Lower leg skin (tissue), 4 donors: ENCODE results near the gene DNAH7. TPM values are rescaled to one million over a fixed set of nuclear protein-coding genes. Genes with fewer than 3 reads are reported as not detected.
A peak's percentile ranks its signal among the peaks of the same experiment; 100 is the strongest.

Experiments used
- DNase-seq, 2 donors: peaks; one replicate each; pipeline ENCODE4 v3.0.0-alpha.2; 2019; ENCODE audit warnings: low spot score in 2 of 2
- H3K4me3 ChIP-seq: fragments of 200-600 bp; sonication (generic); 2 replicates; pipeline ENCODE4 v1.5.1; 2017; ENCODE audit warnings: mild to moderate bottlenecking, low read depth; ENCODE audit not compliant: poor library complexity, severe bottlenecking
- CTCF ChIP-seq, 3 donors: fragments of 450-650 bp; IDR thresholded peaks; one replicate each; pipeline ENCODE4 v1.5.1; 2016; ENCODE audit warnings: antibody characterized with exemption in 3 of 3, mild to moderate bottlenecking in 3 of 3, moderate library complexity in 2 of 3
- POLR2A ChIP-seq, 2 donors: fragments of 450-650 bp; IDR thresholded peaks; one replicate each; pipeline ENCODE4 v1.6.1; 2016 to 2017; ENCODE audit warnings: antibody characterized with exemption in 2 of 2, mild to moderate bottlenecking in 1 of 2, moderate library complexity in 1 of 2
- WGBS, 2 donors: methylation state at CpG; one replicate each; pipeline ENCODE4 v1.1.5; 2018; 5-methylcytosine and 5-hydroxymethylcytosine counted together
- intact Hi-C: fragments of 100-400 bp; cut with DNase I; formaldehyde crosslinking; loops from one replicate; pipeline ENCODE4 v1.15.0; 2023; ENCODE audit warnings: low total_unique reads
- total RNA-seq, 4 donors: library from RNA; depleted of rRNA; stranded (reverse); fragments of >200 nt; gene quantifications; one replicate each; pipeline ENCODE4 v1.1.0, GENCODE V29; 2016

DNAH7 gene
- under 1 TPM; 0.08 to 0.34 (median 0.17) TPM for total RNA-seq

GRCh38 chr2:196068271-196069209 lies at the start of gene DNAH7:
DNAH7 (minus strand) TSS chr2:196068837; CDS start chr2:196068711, 126 bp downstream.
- 6 to 7% methylated on average over 35 to 47 of the region's 53 CpGs for WGBS, 2 donors
- H3K4me3 ChIP-seq = peak within 1 kb of the TSS; percentile 56
- peak in 1 of 3 donors; percentile 68 for TF ChIP-seq CTCF (IDR thresholded peaks at IDR 0.05)
- TF ChIP-seq POLR2A (IDR thresholded peaks at IDR 0.05) = no peak
- DNase-seq = peak; percentile 86 to 97
- intact Hi-C loops = no loop called here

GRCh38 chr2:196117214-196117705 lies 48.6 kb upstream of the DNAH7 start:
- WGBS, 2 donors = 95 to 96% methylated on average over 4 of the region's 4 CpGs
- H3K4me3 ChIP-seq = no peak overlapping the region
- intact Hi-C loops = no loop called here
- no peak for DNase-seq
- TF ChIP-seq CTCF (IDR thresholded peaks at IDR 0.05) (no peak), POLR2A (IDR thresholded peaks at IDR 0.05) (no peak)

GRCh38 chr2:196113061-196113974 lies 44.7 kb upstream of the DNAH7 start:
- peak in 1 of 2 donors; percentile 48 for DNase-seq
- intact Hi-C loops = no loop called here
- 33 to 39% methylated on average over 7 of the region's 7 CpGs for WGBS, 2 donors
- H3K4me3 ChIP-seq = no peak overlapping the region
- TF ChIP-seq POLR2A (IDR thresholded peaks at IDR 0.05) = no peak
- no peak for TF ChIP-seq CTCF (IDR thresholded peaks at IDR 0.05)

- 53 to 58% methylated on average over 5 of the region's 5 CpGs for WGBS, 2 donors
- DNase-seq = no peak
- intact Hi-C loops = no loop called here
- TF ChIP-seq CTCF (IDR thresholded peaks at IDR 0.05) = no peak
- no peak for TF ChIP-seq POLR2A (IDR thresholded peaks at IDR 0.05)
- H3K4me3 ChIP-seq = no peak overlapping the region
These were observed 43.9 kb upstream of the DNAH7 start for GRCh38 chr2:196112418-196113034.

GRCh38 chr2:196108604-196109003 lies 40.0 kb upstream of the DNAH7 start:
- 68 to 88% methylated on average over 1 of the region's 1 CpG for WGBS, 2 donors
- intact Hi-C loops = loop anchor here (5.0 kb wide), 1 partner anchor 1984 kb away; no protein-coding TSS in a partner anchor
- H3K4me3 ChIP-seq = no peak overlapping the region
- no peak for DNase-seq
- no peak for TF ChIP-seq CTCF (IDR thresholded peaks at IDR 0.05)
- TF ChIP-seq POLR2A (IDR thresholded peaks at IDR 0.05) = no peak
